Skeletal muscle tissue (tissue), 4 donors: ENCODE results near the gene FRS3. TPM values are rescaled to one million over a fixed set of nuclear protein-coding genes. Genes with fewer than 3 reads are reported as not detected.
A peak's percentile ranks its signal among the peaks of the same experiment; 100 is the strongest.

Experiments used
- H3K27ac ChIP-seq: one replicate; pipeline ENCODE4 v1.7.0; 2013; ENCODE audit warnings: mild to moderate bottlenecking, low read depth, low read length, inconsistent platforms
- H3K27me3 ChIP-seq, 3 donors: one replicate each; pipeline ENCODE4 v1.7.0; 2013; ENCODE audit warnings: low read length in 3 of 3; ENCODE audit not compliant: control insufficient read depth in 3 of 3, insufficient read depth in 3 of 3
- H3K36me3 ChIP-seq, 3 donors: one replicate each; pipeline ENCODE4 v1.7.0; 2013; ENCODE audit warnings: low read length in 3 of 3; ENCODE audit not compliant: control insufficient read depth in 3 of 3, insufficient read depth in 3 of 3
- H3K4me1 ChIP-seq, 3 donors: one replicate each; pipeline ENCODE4 v1.7.0; 2013; ENCODE audit warnings: low read length in 3 of 3, mild to moderate bottlenecking in 3 of 3; ENCODE audit not compliant: control insufficient read depth in 3 of 3, insufficient read depth in 3 of 3
- H3K4me3 ChIP-seq, 3 donors: one replicate each; pipeline ENCODE4 v1.7.0; 2013; ENCODE audit warnings: low read length in 3 of 3
- H3K9ac ChIP-seq, 3 donors: one replicate each; pipeline ENCODE4 v1.7.0; 2013; ENCODE audit warnings: low read length in 3 of 3, mild to moderate bottlenecking in 3 of 3, moderate library complexity in 2 of 3, low read depth in 1 of 3
- H3K9me3 ChIP-seq, 3 donors: one replicate each; pipeline ENCODE4 v1.7.0; 2013; ENCODE audit warnings: low read length in 3 of 3; ENCODE audit not compliant: control insufficient read depth in 3 of 3
- total RNA-seq: library from RNA; depleted of rRNA; stranded (reverse); fragments of >200 nt; gene quantifications from one replicate; pipeline ENCODE4 v1.2.3, GENCODE V29; 2014
- donor health status: Osteomylitis.

The FRS3 gene, protein sequence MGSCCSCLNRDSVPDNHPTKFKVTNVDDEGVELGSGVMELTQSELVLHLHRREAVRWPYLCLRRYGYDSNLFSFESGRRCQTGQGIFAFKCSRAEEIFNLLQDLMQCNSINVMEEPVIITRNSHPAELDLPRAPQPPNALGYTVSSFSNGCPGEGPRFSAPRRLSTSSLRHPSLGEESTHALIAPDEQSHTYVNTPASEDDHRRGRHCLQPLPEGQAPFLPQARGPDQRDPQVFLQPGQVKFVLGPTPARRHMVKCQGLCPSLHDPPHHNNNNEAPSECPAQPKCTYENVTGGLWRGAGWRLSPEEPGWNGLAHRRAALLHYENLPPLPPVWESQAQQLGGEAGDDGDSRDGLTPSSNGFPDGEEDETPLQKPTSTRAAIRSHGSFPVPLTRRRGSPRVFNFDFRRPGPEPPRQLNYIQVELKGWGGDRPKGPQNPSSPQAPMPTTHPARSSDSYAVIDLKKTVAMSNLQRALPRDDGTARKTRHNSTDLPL
- total RNA-seq: 1.6 TPM

DNA sequence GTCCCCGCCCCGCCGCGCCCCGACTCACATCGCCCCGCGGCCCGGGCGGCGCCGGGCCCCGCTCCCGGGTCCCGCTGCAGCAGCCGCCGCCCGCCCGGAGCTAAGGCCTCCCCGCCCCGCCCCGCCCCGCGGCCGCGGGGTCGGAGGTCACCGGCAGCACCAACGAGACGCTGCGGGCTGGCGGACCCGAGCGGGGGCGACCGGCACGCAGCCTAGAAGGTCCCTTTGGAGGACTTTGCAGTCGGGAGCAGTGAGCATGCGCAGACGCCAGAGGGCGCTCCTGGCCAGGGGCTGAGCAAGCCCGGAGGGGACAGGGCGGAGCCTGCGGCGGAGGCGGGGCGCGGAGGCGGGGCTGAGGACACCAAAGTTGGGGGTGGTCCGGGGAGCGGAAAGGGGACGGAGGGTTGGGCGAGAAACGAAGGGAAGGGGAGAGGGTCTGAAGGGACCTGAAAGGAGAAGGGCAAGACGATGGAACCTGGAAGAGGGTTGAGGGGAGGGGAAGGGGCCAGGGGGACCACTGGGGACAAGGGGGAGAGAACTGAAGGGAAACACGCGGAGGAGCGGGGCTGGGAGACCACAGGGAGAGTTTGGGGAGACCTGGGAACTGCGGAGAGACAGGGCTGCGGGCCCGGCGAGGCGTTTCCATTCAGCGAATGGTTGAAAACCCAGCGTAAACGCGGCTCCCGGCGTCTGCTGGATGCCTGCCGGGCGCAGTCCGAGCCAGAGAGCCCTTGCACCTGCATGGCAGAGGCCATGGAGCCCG is at the start of gene FRS3:
TSS of gene FRS3 (minus strand) at position 113 of the 763 bp plus-strand sequence. CDS start 2,913 bp downstream, outside the sequence.
- Histone ChIP-seq H3K27ac (peak within 1 kb of the TSS; percentile 42), H3K36me3 (peaks cover 14 to 24% (median 14%) of the 10 kb centered on the region in 3 donors), H3K4me1 (peaks cover 21 to 35% (median 28%) of the 10 kb centered on the region in 3 donors), H3K9ac (peak within 1 kb of the TSS; percentile 76 to 83 (median 77)), H3K4me3 (peak within 1 kb of the TSS; percentile 83 to 87 (median 83)), H3K9me3 (no peaks in the 10 kb centered on the region), H3K27me3 (no peaks in the 10 kb centered on the region)

DNA sequence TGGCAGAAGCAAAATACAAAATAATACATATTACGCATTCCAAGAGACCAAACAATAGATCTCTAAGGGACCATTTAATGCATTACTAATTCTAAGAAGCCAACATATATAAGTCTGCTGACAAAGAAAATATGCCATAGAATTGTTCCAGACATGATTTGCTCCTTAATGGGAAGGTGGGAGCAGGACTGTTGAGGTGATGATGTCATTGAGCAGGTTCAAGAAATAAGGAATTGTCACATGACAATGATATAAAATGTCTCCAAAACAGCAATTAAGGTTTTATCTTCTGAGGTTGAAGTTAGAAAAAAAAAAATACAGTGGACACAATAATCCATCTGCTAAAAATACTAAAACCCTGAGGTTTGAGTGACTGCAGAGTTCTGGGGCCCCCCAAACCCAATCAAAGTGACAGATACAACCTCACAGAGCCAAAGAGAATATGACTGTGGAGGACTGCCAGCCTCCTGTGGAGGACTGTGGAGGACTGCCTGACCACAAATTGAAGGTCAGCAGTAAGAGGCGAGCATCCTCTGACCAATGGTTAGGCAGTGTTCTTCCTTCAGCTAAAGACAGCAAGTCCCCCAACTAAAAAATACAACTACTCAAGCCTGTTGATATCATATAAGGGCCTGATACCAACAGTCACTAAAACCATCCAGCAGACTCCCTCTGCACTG is 46.8 kb upstream of the FRS3 start:
- no peaks in the 10 kb centered on the region for H3K9me3 ChIP-seq
- no peak overlapping the region for H3K27ac ChIP-seq
- H3K4me3 ChIP-seq: no peak overlapping the region
- H3K9ac ChIP-seq: no peak overlapping the region
- no peaks in the 10 kb centered on the region for H3K27me3 ChIP-seq
- no peaks in the 10 kb centered on the region for H3K36me3 ChIP-seq
- no peaks in the 10 kb centered on the region for H3K4me1 ChIP-seq

DNA sequence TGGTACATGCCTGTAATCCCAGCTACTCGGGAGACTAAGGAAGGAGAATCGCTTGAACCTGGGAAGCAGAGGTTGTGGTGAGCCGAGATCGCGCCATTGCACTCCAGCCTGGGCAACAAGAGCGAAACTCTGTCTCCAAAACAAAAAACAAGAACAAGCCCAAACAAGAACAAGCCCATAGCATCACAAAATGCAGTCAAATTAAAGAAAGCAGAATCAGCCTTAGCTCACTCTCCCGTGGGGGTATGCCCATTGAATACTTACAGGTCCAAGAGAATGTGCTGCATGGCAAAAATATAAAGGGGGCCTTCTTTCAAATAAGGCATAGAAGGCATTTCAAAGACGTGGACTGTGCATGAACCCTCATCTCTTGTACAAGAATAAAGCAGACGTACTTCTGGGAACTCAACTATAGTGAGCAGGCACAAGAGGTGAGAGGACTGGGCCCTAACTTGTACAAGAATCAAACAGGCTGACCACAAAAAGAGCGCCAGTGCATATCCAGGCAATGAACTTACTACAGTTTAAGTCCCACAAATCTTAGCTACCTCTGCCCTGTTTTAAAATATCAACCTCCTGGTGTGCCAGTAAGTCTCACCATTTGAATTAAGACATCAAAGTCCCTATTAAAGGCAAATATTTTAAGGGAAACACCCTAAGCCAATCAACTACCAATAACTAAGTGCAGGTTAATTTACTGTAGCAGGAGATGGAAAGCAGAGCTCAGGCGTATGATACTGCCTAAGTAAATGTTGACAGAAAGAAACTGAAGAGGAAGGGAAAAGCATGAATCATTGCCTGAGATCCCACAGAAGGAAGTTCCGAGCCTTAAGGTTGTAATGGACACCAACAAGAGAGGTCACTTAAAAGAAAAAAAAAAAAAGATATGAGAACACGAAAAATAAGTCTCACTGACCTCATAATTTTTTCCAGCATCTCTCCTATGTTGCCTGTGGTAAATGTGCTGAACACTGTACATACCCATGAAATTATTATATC is 45.2 kb upstream of the FRS3 start:
- Histone ChIP-seq H3K27me3 (no peaks in the 10 kb centered on the region), H3K36me3 (no peaks in the 10 kb centered on the region), H3K9ac (no peak overlapping the region), H3K4me1 (no peaks in the 10 kb centered on the region), H3K9me3 (no peaks in the 10 kb centered on the region), H3K4me3 (no peak overlapping the region), H3K27ac (no peak overlapping the region)

DNA sequence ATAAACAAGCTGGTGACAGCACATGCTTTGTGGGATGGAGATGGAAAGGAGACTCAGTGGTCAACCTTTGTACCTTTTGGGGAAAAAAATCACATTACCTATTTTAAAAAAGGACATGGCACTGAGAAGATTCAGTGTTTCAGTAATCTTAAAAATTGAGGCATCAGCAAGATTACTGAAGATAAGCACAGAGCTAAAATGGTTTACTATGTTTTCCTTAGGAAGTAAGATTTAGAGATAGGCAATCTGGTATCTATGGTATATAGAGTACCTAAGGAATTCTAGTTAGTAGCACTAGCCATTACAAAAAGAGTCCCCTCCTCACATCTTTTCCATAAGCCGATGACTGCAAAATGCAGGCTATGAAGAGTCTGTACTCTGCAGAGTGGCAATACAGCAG is 43.5 kb upstream of the FRS3 start:
- Histone ChIP-seq H3K4me3 (no peak overlapping the region), H3K9ac (no peak overlapping the region), H3K27me3 (no peaks in the 10 kb centered on the region), H3K27ac (no peak overlapping the region), H3K4me1 (no peaks in the 10 kb centered on the region), H3K9me3 (no peaks in the 10 kb centered on the region), H3K36me3 (no peaks in the 10 kb centered on the region)

DNA sequence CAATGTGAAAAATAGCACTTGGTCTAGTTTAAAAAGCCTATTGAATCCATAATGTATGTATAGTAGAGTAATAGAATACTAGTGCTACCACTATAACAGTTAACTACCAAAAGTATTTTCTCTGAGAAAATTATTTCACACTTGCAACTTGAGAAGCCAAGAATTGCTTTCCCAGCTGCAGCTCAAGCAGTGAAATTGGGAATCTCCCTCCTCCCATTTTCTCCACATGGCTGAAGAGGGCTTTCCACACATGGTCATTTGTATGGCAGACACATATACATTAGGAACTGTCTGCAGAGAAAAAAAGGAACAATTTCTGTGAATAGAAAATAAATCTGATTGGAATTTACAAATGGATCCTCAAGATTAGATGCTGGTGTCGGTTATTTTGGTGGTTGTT is 42.3 kb upstream of the FRS3 start:
- Histone ChIP-seq H3K36me3 (no peaks in the 10 kb centered on the region), H3K9ac (no peak overlapping the region), H3K27me3 (no peaks in the 10 kb centered on the region), H3K9me3 (no peaks in the 10 kb centered on the region), H3K4me3 (no peak overlapping the region), H3K27ac (no peak overlapping the region), H3K4me1 (no peaks in the 10 kb centered on the region)

DNA sequence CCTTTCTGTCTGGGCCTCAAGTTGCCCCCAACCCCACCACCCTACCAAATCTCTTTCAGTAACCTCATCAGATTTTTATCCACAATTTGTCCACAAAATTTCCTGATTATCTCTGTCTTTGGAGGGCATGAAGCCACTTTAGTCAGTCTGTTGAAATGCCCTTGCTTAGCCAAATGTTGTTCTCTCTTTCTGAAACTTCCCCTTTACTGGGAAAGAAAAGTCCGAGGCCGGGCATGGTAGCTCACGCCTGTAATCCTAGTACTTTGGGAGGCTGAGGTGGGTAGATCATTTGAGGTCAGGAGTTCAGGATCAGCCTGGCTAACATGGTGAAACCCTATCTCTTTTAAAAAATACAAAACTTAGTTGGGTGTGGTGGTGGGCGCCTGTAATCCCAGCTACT is 41.6 kb upstream of the FRS3 start:
- H3K4me1 ChIP-seq: no peaks in the 10 kb centered on the region
- H3K9me3 ChIP-seq: no peaks in the 10 kb centered on the region
- H3K36me3 ChIP-seq: no peaks in the 10 kb centered on the region
- no peak overlapping the region for H3K27ac ChIP-seq
- no peaks in the 10 kb centered on the region for H3K27me3 ChIP-seq
- no peak overlapping the region for H3K9ac ChIP-seq
- no peak overlapping the region for H3K4me3 ChIP-seq

DNA sequence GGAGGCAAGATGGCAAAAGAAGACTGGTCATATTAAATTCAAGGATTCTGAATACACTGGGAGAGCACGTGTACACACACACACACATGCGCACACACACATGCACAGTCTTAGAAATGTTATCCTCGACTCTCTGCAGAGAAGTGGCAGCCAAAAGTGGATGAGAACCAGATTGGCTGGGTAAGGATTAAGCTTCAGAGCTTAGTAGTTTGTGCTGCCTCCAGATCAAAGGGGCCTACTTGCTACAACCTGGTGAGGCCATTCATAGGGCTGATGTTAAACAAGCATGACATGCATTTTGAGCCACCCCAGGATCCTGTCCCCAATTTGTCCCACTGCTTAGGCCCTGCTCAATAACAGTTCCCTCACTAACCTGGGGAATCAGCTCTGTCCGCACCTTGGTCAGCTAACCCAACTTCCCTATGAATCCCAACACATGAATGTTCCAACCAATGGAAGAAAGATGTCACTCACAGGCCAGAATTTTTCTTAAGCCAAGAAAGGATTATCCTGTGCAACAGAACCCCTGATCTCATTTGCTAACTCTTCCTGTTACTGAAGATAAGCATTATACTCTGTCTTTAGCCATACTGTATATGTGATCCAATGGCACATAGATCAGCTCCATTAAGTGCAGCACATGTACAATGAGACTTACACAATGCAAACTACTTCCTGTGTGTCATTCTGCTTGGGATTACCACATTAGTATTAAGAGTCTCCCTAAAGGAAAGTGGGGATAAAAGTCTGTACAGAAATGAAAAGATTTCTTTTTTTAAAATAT is 38.8 kb upstream of the FRS3 start:
- Histone ChIP-seq H3K9me3 (no peaks in the 10 kb centered on the region), H3K4me3 (no peak overlapping the region), H3K27ac (no peak overlapping the region), H3K27me3 (no peaks in the 10 kb centered on the region), H3K36me3 (no peaks in the 10 kb centered on the region), H3K9ac (no peak overlapping the region), H3K4me1 (peaks cover 5 to 6% (median 6%) of the 10 kb centered on the region in 3 donors)

DNA sequence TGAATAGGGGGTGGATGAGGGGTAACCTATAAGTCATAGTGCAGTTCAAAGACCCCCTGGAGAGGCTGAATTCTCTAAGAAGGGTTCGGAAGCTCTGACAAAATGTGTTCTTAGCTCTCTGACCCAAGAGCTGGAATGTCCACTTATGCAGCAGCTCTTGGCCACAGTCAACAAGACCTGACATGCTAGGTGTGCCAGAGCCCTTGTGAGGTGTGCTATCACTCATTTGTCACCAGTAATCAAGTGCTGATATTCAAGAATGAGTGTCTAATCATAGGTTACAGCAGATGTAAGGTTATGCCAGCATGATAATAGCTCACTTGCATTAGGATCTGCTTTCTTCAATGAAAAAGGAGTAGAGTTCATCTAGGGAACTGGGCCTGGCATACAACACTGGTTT is 35.9 kb upstream of the FRS3 start:
- Histone ChIP-seq H3K27me3 (no peaks in the 10 kb centered on the region), H3K27ac (no peak overlapping the region), H3K9me3 (no peaks in the 10 kb centered on the region), H3K4me3 (no peak overlapping the region), H3K4me1 (peaks cover 5 to 6% (median 6%) of the 10 kb centered on the region in 3 donors), H3K36me3 (no peaks in the 10 kb centered on the region), H3K9ac (peak overlapping the region in 2 of 3 donors; percentile 7 to 28)
